ENCODE results near the gene DNAJB4. TPM values are rescaled to one million over a fixed set of nuclear protein-coding genes. Genes with fewer than 3 reads are reported as not detected.
"Not testable (repeated sequence)": the region's sequence is repeated elsewhere in the genome, so short reads cannot be mapped to it uniquely, and the experiment has no call there.

Gene DNAJB4
- total RNA-seq, 8 experiments from 2014 or later = 30.8 to 102 (median 41.2) TPM

GRCh38 chr1:77977989-77978292, 26.8 kb upstream of the DNAJB4 start:
- H3K27ac ChIP-seq = peak overlapping the region; percentile 98
- in situ Hi-C loops (cut with MboI; ENCODE audit: low pct_unique_long_range_greater_than_20kb in 2 of 9, low sequenced_read_pairs in 9 of 9, unreplicated experiment in 9 of 9) = loop anchor here in 1 of 9 experiments (25.0 kb wide), 1 partner anchor 134 kb away; no protein-coding TSS in a partner anchor
- H3K4me1 ChIP-seq (replicated peaks in 1 of 2) = peaks cover 11 to 31% of the 10 kb centered on the region in 2 donors
- peak overlapping the region; percentile 70 to 93 (median 83) for H3K4me3 ChIP-seq
- WGBS, 10 experiments = 0% methylated on average over 2 to 5 of the region's 5 CpGs
- peak in 1 of 8 experiments; percentile 31 for ATAC-seq (replicated peaks in 6 of 8)

- Histone ChIP-seq H3K27ac (peak overlapping the region; percentile 98), H3K4me1 (replicated peaks in 1 of 2) (peaks cover 13 to 31% of the 10 kb centered on the region in 2 donors), H3K4me3 (peak overlapping the region; percentile 70 to 93 (median 83))
- WGBS, 10 experiments = 0 to 7% (median 0%) methylated on average over 2 to 33 of the region's 34 CpGs
- in situ Hi-C loops (cut with MboI; ENCODE audit: low pct_unique_long_range_greater_than_20kb in 2 of 9, low sequenced_read_pairs in 9 of 9, unreplicated experiment in 9 of 9) = loop anchor here in 1 of 9 experiments (25.0 kb wide), 1 partner anchor 134 kb away; no protein-coding TSS in a partner anchor
- ATAC-seq (replicated peaks in 6 of 8) = peak; percentile 29 to 56 (median 42)
Observed at GRCh38 chr1:77978293-77978968, 26.3 kb upstream of the DNAJB4 start.

- Histone ChIP-seq H3K4me1 (replicated peaks in 1 of 2) (peaks cover 16 to 31% of the 10 kb centered on the region in 2 donors), H3K4me3 (peak within 1 kb of the TSS; percentile 70 to 93 (median 83)), H3K27ac (peak within 1 kb of the TSS; percentile 98)
- in situ Hi-C loops (cut with MboI; ENCODE audit: low pct_unique_long_range_greater_than_20kb in 2 of 9, low sequenced_read_pairs in 9 of 9, unreplicated experiment in 9 of 9) = loop anchor here in 1 of 9 experiments (25.0 kb wide), 1 partner anchor 133 kb away; no protein-coding TSS in a partner anchor
- ATAC-seq (replicated peaks in 6 of 8) = peak; percentile 78 to 92 (median 89)
- WGBS, 10 experiments = 0 to 3% (median 0%) methylated on average over 1 to 37 of the region's 57 CpGs; no CpG with 5 or more reads in 1 of the 10 experiments
Observed at GRCh38 chr1:77978969-77979876, 25.5 kb upstream of the DNAJB4 start, which contains the start of gene FUBP1. Gene FUBP1 (minus strand): TSS chr1:77979072. CDS start chr1:77979004, 68 bp downstream.

GRCh38 chr1:77983352-77983996, 21.3 kb upstream of the DNAJB4 start:
- not testable (repeated sequence) for ATAC-seq (replicated peaks in 6 of 8); H3K27ac ChIP-seq; H3K4me3 ChIP-seq
- in situ Hi-C loops (cut with MboI; ENCODE audit: low pct_unique_long_range_greater_than_20kb in 2 of 9, low sequenced_read_pairs in 9 of 9, unreplicated experiment in 9 of 9) = loop anchor here in 1 of 9 experiments (25.0 kb wide), 1 partner anchor 129 kb away; no protein-coding TSS in a partner anchor
- peaks cover 5 to 14% of the 10 kb centered on the region in 2 donors for H3K4me1 ChIP-seq (replicated peaks in 1 of 2)
- WGBS, 10 experiments = 0 to 87% (median 55%) methylated on average over 1 to 7 of the region's 8 CpGs; no CpG with 5 or more reads in 1 of the 10 experiments

- Histone ChIP-seq H3K4me1 (replicated peaks in 1 of 2) (peaks cover 5 to 14% of the 10 kb centered on the region in 2 donors), H3K4me3 (no peak overlapping the region), H3K27ac (no peak overlapping the region)
- ATAC-seq (replicated peaks in 6 of 8) = no peak
- in situ Hi-C loops (cut with MboI; ENCODE audit: low pct_unique_long_range_greater_than_20kb in 2 of 9, low sequenced_read_pairs in 9 of 9, unreplicated experiment in 9 of 9) = loop anchor here in 1 of 9 experiments (25.0 kb wide), 1 partner anchor 128 kb away; no protein-coding TSS in a partner anchor
Observed at GRCh38 chr1:77983997-77984355, 20.8 kb upstream of the DNAJB4 start.

GRCh38 chr1:77984629-77985028, 20.1 kb upstream of the DNAJB4 start:
- ATAC-seq (replicated peaks in 6 of 8) = no peak
- in situ Hi-C loops (cut with MboI; ENCODE audit: low pct_unique_long_range_greater_than_20kb in 2 of 9, low sequenced_read_pairs in 9 of 9, unreplicated experiment in 9 of 9) = loop anchor here in 1 of 9 experiments (25.0 kb wide), 1 partner anchor 128 kb away; no protein-coding TSS in a partner anchor
- no peak overlapping the region for H3K27ac ChIP-seq
- H3K4me3 ChIP-seq = no peak overlapping the region
- 81 to 100% (median 100%) methylated on average over 2 to 4 of the region's 4 CpGs; no CpG with 5 or more reads in 1 of the 10 experiments for WGBS, 10 experiments
- H3K4me1 ChIP-seq (replicated peaks in 1 of 2) = peaks cover 5 to 14% of the 10 kb centered on the region in 2 donors

- ATAC-seq (replicated peaks in 6 of 8) = no peak
- H3K4me1 ChIP-seq (replicated peaks in 1 of 2) = peaks cover 0 to 5% of the 10 kb centered on the region in 2 donors
- no peak overlapping the region for H3K4me3 ChIP-seq
- in situ Hi-C loops (cut with MboI; ENCODE audit: low pct_unique_long_range_greater_than_20kb in 2 of 9, low sequenced_read_pairs in 9 of 9, unreplicated experiment in 9 of 9) = loop anchor here in 1 of 9 experiments (25.0 kb wide), 1 partner anchor 125 kb away; no protein-coding TSS in a partner anchor
- H3K27ac ChIP-seq = no peak overlapping the region
Observed at GRCh38 chr1:77986810-77987209, 17.9 kb upstream of the DNAJB4 start.

GRCh38 chr1:77987919-77988318, 16.8 kb upstream of the DNAJB4 start:
- ATAC-seq (replicated peaks in 6 of 8) = peak in 1 of 8 experiments; percentile 74
- in situ Hi-C loops (cut with MboI; ENCODE audit: low pct_unique_long_range_greater_than_20kb in 2 of 9, low sequenced_read_pairs in 9 of 9, unreplicated experiment in 9 of 9) = loop anchor here in 1 of 9 experiments (25.0 kb wide), 1 partner anchor 124 kb away; no protein-coding TSS in a partner anchor
- no peak overlapping the region for H3K27ac ChIP-seq

GRCh38 chr1:77989744-77990143, 15.0 kb upstream of the DNAJB4 start:
- in situ Hi-C loops (cut with MboI; ENCODE audit: low pct_unique_long_range_greater_than_20kb in 2 of 9, low sequenced_read_pairs in 9 of 9, unreplicated experiment in 9 of 9) = loop anchor here in 1 of 9 experiments (25.0 kb wide), 1 partner anchor 123 kb away; no protein-coding TSS in a partner anchor
- ATAC-seq (replicated peaks in 6 of 8) = no peak
- Histone ChIP-seq H3K4me1 (replicated peaks in 1 of 2) (no peaks in the 10 kb centered on the region), H3K27ac (no peak overlapping the region), H3K4me3 (no peak overlapping the region)
- WGBS, 10 experiments = 75 to 100% (median 85%) methylated on average over 2 of the region's 2 CpGs; no CpG with 5 or more reads in 3 of the 10 experiments

More at GRCh38 chr1:77987919-77988318, 16.8 kb upstream of the DNAJB4 start:
- WGBS, 10 experiments = 50 to 100% (median 92%) methylated on average over 1 to 2 of the region's 2 CpGs; no CpG with 5 or more reads in 3 of the 10 experiments
- H3K4me1 ChIP-seq (replicated peaks in 1 of 2) = peaks cover 0 to 5% of the 10 kb centered on the region in 2 donors
- no peak overlapping the region for H3K4me3 ChIP-seq

- in situ Hi-C loops (cut with MboI; ENCODE audit: low pct_unique_long_range_greater_than_20kb in 2 of 9, low sequenced_read_pairs in 9 of 9, unreplicated experiment in 9 of 9) = loop anchor here in 1 of 9 experiments (25.0 kb wide), 1 partner anchor 122 kb away; no protein-coding TSS in a partner anchor
- WGBS, 10 experiments = 80 to 100% (median 100%) methylated on average over 1 to 3 of the region's 3 CpGs; no CpG with 5 or more reads in 1 of the 10 experiments
- H3K4me3 ChIP-seq = no peak overlapping the region
- no peak overlapping the region for H3K27ac ChIP-seq
- no peak for ATAC-seq (replicated peaks in 6 of 8)
- H3K4me1 ChIP-seq (replicated peaks in 1 of 2) = no peaks in the 10 kb centered on the region
Observed at GRCh38 chr1:77990629-77991204, 14.0 kb upstream of the DNAJB4 start.

GRCh38 chr1:77991638-77992037, 13.1 kb upstream of the DNAJB4 start:
- in situ Hi-C loops (cut with MboI; ENCODE audit: low pct_unique_long_range_greater_than_20kb in 2 of 9, low sequenced_read_pairs in 9 of 9, unreplicated experiment in 9 of 9) = loop anchor here in 1 of 9 experiments (25.0 kb wide), 1 partner anchor 121 kb away; no protein-coding TSS in a partner anchor
- H3K4me3 ChIP-seq = no peak overlapping the region
- H3K27ac ChIP-seq = no peak overlapping the region
- ATAC-seq (replicated peaks in 6 of 8) = no peak
- no peaks in the 10 kb centered on the region for H3K4me1 ChIP-seq (replicated peaks in 1 of 2)

All from motor neuron (in vitro differentiated cells).